ENCODE measurements around the gene CUL4A.

- TF ChIP-seq CTCF (IDR thresholded peaks at IDR 0.05; ENCODE audit: borderline replicate concordance, extremely low read depth, low read length, poor library complexity, severe bottlenecking) (no peak), EZH2 (IDR thresholded peaks at IDR 0.05; ENCODE audit: borderline replicate concordance, low read depth, low read length, severe bottlenecking) (no peak)
Observed at GRCh38 chr13:113243847-113244246, 34.4 kb downstream of the CUL4A start.

All from DND-41 (cell line).